CD4-positive, alpha-beta T cell treated with Interleukin-6 at 100 ng/mL for 8 hours (primary cell): ENCODE results near the gene SASS6.
A peak's percentile ranks its signal among the peaks of the same experiment; 100 is the strongest.
"Not testable (repeated sequence)": the region's sequence is repeated elsewhere in the genome, so short reads cannot be mapped to it uniquely, and the experiment has no call there.

Experiments used
- DNase-seq: peaks from one replicate; pipeline ENCODE4 v3.0.0-alpha.2; 2020; ENCODE audit warnings: mixed read lengths, low spot score

Gene SASS6

DNA sequence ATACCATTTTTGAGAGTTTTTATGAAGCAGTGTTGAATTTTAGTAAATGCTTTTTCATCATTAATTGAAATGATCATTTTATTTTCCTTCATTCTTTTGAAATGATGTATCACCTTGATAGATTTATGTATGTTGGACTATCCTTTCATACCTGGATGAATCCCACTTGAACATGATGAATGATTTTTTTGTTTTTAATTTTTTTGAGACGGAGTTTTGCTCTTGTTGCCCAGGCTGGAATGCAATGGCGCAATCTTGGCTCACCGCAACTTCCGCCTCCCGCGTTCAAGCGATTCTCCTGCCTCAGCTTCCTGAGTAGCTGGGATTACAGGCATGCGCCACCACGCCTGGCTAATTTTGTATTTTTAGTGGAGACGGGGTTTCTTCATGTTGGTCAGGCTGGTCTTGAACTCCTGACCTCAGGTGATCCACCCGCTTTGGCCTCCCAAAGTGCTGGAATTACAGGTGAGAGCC is 85.5 kb downstream of the SASS6 start:
- DNase-seq = not testable (repeated sequence)

GRCh38 chr1:100045206-100045605 is 87.5 kb downstream of the SASS6 start:
- DNase-seq = no peak

DNA sequence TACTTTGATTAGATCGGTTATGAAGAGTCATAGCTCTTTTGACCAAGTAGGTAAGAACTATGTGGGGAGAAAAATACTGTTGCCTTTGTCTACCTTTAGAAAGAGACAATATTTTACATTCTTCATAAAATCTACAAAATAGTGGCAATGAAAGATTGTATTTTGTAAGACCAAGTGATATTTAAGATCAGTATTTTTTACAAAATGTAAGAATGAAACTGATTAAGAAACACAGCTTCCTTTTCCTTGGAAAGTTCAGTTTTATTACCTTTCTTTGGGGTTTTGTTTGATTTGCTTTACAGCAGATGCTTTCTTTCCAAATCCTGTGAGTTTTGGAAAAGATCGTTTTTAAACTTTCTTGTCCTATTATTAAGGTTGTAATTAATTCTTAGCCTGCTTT is 93.1 kb downstream of the SASS6 start:
- DNase-seq = no peak

DNA sequence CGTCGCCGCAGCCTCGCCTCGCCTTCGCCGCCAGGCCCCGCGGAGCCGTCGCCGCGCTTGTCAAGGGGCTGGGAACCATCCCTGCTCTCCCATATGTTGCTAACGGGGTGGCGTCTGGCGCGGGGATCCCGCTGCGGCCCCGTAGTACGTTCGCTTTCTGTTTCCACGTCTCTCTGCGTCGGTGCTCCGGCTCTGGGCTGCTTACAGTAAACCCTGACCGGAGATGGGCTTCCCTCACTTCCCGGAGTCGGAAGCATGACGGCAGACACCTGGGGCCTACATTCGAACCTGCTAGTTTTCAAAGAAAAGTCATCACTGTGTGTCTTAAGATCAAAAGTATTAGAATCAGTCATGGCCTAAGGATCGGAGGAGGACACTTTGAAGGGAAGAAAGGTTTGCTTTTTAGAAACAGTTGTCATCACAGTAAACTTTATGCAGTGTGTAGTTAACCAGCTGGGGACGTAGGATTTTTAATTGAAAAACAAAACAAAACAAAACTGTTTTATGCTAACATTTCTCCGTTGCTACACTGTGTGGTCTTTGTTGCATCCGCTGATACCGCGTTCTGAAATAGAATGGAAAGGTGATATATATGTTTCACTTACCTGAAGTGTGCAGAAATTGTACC is 94.0 kb downstream of the SASS6 start:
- peak; percentile 78 for DNase-seq

DNA sequence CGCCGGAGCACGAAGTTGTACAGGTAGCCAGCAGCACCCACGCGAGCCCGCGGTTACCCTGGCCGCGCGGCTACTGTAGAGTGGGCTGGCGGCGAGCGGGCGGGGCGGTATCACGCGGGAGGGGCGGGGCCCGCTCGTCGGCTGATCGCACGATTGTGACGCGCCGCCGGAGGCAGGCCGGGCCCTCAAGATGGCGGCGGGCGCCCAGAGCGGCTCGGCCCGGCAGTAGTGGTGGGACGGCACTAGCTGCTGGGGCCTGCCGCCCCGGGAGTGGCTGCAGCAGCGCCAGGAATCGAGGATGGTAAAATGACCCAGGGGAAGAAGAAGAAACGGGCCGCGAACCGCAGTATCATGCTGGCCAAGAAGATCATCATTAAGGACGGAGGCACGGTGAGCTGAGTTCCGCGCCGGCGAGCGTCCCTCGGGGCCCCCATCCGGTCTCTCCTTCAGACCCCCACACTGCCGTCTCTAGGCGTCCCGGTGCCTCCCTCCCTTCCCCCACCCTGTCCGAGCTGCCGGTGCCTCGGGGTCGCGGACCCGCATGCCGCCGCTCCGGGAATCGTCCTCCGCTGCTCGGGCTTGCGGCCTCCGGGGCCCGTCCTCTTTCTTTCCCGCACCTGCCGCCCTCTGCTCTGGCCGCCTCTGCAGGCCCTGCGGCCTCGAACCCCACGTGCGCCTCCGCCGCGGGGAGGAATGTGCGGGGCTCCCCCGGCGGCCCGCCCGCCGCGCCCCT is 94.6 kb downstream of the SASS6 start:
- peak; percentile 84 for DNase-seq

GRCh38 chr1:100037656-100037926 is 95.1 kb downstream of the SASS6 start:
- no peak for DNase-seq

GRCh38 chr1:100036718-100037655 is 95.7 kb downstream of the SASS6 start:
- no peak for DNase-seq

- DNase-seq = no peak
These were observed 97.5 kb downstream of the SASS6 start for GRCh38 chr1:100035214-100035613.

GRCh38 chr1:100034470-100034869 is 98.3 kb downstream of the SASS6 start:
- DNase-seq = no peak
